Right renal cortex interstitium (tissue), 3 donors: Measurements from ENCODE around the gene KAZN. TPM values are rescaled to one million over a fixed set of nuclear protein-coding genes. Genes with fewer than 3 reads are reported as not detected.

Source experiments
- DNase-seq, 3 donors: peaks; one replicate each; pipeline ENCODE4 v3.0.0-alpha.2; 2013; ENCODE audit warnings: low read depth in 3 of 3, low spot score in 2 of 3
- polyA plus RNA-seq, 3 donors: library from polyadenylated mRNA; unstranded; fragments of 120-200 nt; gene quantifications; one replicate each; pipeline ENCODE4 v1.2.1, GENCODE V29; 2013; ENCODE audit not compliant: insufficient read length in 3 of 3

Gene KAZN
- polyA plus RNA-seq, 3 donors = 31.1 to 37.0 (median 31.5) TPM

DNA sequence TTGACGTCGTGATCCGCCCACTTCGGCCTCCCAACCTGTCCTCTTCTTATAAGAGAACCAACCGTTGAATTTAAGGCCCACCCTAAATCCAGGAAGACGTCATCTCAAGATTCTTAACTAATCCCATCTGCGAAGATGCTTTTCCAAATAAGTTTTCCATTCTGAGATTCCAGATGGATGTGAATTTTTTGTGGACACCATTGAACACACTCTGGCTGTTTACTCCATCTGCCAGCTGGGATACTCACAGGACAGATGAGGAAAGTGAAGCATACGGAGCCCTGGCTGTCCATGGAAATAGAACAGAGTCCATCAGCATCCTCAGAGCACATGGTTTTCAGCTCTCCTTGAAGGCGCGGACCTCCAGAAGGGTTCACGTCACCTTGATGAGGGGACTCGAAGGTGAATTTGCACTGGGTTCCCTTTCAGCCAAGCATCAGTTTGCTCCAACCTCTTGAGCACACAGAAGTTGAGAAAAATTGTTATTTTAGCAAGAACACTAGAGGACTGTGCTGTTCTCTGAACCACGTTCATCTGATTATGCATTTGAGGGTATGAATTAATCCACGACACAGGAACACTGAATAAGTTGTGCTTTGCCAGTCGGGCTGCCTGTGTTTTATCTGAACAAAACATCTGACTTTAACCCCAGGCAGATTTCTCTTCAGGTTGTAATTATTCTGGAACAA lies 68.6 kb downstream of the KAZN start:
- no peak for DNase-seq

DNA sequence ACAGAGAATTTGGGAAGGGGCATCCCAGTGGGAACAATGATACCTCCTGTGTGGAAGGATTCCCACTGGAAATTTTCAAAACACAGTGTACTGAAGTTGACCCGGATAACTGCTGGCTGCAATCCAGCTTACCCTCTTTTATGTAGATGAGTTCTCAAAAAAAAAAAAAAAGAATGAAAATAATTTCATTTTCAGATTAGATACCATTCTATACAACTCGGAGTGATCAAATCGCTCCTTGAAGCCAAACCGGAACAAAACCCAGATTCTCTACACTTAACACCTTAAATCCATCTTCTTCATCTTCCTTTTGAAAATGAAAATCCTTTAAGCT lies 69.1 kb downstream of the KAZN start:
- no peak for DNase-seq

DNA sequence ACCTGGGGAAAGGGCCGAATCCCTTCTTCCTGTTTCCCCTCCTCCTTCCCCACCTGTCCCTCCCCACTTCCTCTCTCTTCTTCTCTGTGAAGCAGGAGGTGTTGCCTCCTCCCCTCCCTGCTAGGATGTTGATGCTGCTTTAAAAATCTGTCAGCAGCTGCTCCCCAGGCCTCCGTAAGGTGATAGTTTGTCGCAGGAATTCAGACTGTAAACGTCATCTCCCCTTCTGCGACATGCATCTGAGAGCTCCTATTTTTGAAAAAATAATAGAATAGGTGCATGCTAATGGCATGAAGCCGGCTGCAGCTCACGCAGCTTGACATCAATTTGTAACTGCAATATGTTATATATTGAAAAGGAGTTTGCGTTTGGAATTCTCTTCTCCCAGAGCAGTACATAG lies 70.1 kb downstream of the KAZN start:
- DNase-seq = no peak

DNA sequence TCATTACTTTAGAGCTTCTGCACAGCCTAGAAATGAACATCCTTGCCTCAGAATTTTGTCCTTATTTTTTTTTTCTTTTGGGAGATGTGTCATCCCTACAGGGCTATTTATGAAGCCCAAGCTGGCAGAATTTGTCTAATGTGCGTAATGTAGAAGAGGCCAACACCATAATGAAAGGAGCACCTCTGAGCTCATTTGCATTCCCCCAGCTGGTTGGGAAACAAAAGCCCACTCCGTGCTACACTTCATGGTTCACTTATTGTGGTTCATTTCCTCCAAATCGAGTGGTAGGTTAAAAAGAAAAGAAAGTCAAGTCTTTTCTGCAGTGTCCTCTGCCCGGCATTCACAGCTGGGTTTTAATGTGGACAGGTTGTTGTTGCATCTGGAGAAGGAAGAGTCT lies 73.5 kb downstream of the KAZN start:
- DNase-seq = no peak

DNA sequence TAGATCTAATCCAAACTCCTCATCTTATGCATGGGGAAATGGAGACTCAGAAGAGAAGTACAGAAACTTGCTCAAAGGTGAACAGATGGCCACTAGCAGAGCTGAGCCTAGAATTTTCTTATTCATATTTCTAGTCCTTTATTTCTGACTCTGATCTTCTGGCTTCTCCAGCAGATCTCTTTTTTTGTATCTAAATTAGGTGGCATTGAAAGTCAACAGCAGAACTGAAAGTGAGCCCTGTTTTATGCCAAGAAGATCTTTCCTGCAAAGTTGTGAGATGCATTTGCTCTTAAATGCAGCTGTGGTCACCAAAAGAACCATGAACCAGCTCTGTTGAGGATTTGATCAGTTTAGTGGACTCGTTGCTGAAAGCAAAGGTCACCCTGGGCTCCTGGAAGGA lies 75.5 kb downstream of the KAZN start:
- no peak for DNase-seq

DNA sequence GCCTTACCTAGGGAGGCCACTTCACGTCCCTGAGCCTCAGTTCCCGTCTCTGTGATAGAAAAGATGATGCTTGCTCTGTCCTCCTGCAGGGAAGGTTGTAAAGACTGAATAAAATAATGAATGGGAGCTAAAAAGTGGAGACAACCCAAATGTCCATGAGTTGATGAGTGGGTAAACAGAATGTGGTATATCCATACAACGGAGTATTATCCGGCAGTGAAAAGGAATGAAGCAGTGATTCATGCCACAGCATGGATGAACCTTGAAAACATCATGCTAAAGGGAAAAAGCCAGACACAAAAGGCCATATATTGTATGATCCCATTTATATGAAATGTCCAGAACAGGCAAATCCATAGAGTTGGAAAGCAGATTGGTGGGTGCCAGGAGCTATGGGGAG lies 77.9 kb downstream of the KAZN start:
- DNase-seq = no peak

DNA sequence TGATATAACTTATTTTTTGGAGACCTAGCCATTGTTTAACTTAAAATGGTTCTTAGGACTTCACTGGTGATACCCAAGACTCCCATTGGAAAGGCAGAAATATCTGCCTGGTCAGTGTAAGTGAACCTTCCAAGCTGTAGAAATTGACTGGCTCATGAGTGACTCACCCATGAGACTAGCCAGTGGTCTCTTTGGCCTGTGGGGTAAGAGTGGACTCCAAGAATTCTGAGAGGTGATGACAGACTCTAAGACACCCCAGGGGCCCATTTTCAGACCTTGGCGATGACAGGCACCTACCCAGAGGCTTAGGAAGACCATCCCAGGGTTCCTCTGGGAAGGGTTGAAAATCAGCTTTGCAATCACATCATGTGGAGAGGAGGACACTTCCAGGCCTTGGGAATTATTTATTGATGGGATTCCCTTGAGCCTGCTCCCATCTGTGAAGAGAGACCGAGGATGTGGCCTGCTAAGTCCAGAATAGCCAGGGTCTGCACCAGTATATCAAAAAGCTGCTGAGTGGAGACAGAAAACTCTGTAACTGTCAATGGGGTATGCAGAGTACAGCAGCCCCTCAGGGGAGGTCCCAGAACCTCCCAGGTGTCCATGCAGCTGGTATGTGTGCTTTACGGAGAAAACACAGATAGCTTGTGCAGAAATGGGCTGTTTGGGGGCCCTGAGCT lies 78.9 kb downstream of the KAZN start:
- DNase-seq = no peak

DNA sequence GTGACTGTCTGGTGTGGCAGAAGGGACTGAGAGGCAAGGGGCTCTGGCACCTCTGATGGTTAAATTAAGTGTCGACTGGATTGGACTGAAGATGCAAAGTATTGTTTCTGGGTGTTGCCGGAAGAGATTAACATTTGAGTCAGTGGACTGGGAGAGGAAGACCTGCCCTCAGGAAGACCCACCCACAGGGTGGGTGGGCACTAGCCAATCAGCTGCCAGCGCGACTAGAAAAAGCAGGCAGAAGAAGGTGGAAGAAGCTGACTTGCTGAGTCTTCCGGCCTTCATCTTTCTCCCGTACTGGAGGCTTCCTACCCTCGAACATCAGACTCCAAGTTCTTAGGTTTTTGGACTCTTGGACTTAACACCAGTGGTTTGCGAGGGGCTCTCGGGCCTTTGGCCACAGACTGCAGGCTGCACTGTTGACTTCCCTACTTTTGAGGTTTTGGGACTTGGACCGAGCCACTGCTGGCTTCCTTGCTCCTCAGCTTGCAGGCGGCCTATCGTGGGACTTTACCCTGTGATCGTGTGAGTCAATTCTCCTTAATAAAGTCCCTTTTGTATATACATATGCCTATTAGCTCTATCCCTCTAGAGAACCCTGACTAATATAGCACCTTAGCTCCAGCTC lies 79.6 kb downstream of the KAZN start:
- no peak for DNase-seq

DNA sequence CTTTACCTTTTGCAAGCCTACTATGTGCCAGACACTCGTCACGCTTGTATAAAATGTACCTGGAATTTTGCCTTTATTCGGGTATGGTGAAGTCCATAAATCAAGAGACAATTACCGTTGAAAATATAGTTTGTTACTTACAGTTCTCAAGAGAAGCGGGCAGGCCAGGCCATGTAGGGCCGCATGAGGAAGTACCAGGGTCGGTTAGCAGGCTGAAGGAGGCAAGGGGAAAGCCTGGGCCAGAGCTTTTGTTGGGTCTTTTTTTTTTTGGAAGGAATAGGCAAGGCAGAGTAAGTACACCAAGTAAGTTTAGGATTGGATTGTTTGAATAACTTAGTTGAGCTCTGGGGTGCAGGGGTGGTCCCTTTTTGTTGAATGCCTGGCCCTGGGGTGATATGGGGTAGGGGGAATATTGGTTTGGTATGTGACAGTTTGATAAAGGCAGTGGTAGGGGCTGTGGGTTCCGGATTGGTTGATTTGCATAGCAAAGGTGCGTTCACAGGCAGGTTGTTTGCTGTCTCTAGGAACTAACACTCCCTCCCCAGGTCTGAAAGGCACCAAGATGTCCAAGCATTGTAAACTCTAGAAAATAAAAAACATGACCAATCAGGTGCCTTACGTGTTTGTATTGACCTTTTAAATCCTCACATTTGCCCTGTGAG lies 80.7 kb downstream of the KAZN start:
- DNase-seq = no peak

DNA sequence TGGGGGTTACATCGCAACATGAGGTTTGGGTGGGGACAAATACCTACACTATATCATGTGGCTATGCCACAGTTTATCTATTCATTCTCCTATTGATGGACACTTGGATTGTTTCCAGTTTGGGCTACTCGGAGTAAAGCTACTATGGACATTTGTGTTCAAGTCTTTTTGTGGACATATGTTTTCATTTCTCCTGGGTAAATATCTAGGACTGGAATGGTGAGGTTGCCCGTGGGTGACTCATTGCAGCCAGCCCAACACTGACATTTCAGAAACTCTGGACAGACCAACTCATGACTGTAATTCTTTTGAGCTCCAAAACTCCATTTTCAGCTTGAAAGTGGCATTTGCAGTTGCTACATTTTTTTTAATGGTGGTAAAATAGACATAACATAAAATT lies 82.7 kb downstream of the KAZN start:
- DNase-seq = no peak

DNA sequence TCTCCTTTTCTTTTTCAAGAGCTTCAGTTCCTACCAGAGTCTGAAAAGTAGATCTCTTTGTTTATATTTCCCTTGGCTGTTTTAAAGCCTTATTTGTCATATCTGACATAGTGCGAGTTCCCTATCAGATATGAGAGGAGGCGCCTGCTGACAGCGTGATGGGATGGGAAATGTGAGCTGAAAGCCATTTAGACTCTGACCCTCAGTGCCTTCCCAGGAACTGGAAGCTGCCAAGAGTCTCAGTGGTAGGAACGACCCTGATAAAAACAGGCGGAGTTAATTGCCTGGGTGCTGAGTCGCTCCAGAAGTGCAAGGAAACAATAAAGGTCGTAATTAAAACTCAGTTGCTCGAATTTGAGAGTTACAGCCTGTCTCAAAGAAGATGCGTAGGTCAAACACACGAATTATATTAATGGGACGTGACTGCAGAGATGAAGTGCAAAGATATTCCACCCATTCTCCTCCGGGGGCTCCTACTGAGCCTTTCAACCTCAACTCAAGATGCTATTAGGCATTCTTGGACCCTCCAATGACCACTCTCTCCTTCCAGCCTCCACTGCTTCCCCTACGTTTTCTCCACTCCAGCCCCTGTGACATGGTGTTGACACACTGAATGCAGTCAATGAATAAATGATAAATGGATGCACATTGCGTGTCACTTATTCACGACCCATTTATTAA lies 84.6 kb downstream of the KAZN start:
- DNase-seq = no peak

DNA sequence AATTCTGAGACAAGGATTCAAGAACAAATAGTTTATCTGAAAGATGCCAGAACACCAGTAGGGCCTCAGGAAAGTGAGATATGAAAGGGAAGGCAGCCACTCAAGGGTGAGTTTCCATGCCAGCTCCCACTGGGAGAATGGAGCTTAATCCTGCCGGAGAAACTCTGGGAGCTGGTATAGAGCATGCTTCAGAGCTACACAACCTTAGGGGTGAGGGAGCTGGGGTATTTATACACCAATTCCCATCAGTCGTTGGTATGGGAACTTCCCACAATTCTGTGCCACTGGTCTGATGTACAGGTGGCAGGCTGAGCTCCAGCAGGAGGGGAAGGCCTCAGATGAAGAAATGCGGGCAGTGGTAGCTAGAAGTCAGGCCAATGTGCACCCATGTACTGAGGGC lies 86.6 kb downstream of the KAZN start:
- no peak for DNase-seq

DNA sequence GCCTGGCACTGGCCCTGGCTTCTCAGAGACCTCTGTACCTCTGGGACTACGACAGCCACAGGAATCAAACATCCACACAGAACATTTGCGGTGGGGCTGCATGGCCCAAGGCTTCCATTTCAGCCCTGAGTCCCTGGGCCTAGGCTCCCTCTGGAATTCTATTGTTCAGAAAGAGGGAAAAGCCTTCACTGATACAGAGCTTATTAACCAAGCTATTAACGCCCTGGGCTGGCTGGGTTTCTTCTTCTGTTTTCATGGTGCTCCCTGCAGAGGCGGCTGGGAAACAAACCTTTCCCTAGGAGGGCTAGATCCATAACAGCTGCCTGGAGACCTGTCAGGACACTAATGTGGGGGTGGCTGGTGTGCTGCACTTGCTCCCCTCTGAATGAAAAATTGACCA lies 88.2 kb downstream of the KAZN start:
- DNase-seq = no peak

DNA sequence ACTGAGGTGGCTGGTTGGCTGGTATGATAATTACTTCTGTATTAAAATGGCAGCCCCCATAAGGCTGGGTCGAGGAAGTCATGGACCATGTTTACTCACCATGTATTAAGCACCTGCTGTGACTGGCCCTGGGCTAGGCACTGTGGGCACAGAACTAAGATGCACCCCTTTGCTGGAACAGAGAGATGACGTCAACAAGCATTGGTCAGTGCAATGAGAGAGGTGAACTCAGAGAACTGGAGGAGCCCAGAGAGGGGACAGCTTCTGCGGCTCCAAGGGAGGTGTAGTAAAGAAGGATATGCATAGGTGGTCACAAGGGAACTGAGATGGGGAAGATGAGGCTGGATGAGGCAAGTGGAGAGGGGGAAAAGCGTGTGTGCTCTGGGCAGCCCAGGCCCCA lies 88.7 kb downstream of the KAZN start:
- DNase-seq = no peak

DNA sequence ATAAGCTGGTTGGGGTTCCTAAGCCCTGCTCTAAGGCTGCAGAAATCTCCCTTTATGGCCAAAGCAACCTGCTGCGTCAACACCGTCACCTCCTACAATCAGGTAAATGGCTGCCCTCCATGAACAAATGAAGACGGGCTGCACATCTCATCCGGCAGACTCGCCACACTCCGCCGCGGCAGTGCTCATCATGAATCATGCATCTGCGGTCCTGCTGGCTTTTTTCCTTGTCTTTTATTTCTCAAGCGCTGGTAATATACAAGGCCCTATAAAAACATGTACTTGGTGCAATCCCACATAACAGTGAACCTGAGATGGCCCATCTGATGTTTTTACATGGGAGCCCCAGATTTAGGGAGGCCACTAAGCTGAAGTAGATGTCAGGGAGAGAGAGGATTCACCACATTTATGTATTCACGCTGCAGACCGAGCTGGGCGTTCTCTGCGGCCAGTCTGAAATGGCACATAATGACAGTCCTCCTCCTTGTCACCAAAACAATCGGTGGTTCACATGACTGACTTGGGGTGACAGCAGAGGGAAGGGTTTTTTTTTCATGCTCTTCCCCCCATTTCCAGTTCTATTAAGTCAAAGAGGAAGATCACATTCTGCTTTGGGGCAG lies 91.6 kb downstream of the KAZN start:
- DNase-seq = no peak

DNA sequence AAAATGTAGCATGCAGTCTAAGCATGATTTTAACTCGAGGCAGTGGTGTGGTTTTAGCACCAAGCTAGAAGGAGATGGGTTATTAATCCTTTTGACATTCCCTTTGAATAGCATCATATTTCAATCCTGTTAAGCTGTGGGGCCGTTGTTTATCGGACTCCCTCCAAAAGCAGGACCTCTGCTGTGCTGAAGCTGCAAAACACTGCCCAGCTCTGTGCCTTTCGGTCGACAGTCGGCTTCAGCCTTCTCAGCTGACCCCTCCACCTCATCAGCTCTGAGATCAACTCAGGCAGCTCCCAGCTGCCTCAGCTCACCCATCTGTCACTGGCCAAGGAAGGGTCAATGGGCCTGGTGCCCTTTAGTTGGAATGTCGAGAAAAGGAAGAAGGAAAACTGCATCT lies 95.5 kb downstream of the KAZN start:
- DNase-seq = no peak

DNA sequence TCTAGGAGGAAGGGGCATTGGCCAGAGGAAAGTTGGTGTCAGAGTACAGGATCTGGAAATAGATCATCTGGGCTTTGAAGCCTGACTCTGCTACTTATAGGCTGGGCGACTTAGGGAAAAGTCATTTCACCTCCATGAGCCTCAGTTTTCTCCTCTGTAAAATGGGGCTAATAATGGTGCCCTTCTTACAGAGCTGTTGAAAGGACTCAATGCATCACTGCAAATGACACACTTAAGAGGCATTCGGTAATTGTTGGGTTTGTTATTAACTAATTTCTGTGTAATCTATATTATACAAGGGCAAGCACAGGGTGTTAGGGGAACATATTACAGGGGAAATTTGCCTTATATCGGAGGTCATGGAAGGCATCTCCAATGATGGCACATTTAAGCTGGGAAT lies 96.1 kb downstream of the KAZN start:
- DNase-seq = no peak

DNA sequence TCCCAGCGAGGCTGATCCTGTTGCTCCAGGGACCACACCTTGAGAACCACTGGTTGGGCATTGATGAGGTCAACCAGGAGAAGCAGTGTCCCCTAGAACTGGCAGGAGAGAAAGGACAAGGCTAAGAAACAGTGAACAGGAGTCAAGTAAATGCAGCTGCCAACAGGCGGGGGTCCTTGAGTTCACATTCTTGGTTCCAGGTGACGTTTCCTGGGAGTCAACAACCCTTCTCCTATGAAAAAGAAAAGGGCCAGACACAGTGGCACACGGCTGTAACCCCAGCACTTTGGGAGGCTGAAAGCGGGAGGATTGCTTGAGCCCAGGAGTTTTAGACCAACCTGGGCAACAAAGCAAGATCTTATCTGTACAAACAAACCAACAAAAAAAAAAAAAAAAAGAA lies 98.3 kb downstream of the KAZN start:
- DNase-seq = no peak

DNA sequence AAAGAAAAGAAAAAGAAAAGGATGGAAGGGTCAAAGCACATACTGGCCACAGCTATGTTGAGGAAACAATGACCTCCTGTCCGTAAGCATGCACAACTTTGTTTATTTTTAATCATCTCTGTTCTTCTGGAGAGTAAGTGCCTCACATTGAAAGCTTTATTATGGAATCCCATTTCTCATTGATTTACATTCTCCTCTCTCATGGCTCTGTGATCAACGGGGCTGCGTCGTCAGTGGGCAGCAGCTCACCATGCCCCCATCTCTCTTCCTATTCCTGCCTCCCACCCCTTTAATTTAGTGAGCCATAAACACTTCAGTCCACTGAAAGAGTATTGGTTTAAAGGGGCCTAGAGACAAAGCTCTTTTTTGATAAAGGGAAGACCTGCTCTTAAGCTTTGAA lies 98.9 kb downstream of the KAZN start:
- no peak for DNase-seq

DNA sequence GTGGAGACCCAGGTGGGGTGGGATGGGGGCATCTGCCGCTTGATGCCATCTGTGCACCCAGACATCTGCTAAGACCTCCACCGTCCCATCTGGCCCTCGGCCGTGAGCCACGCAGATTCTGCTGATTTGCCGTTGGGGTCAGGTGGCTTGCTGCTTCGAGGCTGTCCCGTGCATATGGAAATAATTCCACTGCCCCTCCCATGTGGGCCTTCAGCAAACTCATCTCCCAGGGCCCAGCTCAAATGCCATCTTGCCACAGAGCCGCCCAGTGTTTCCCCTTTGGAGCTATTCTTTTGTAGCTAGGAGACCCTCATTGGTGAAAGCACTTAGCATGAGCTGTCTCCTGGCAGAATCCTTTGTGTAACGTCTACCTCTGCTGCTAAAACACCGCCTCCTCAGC lies 99.8 kb downstream of the KAZN start:
- DNase-seq = no peak

DNA sequence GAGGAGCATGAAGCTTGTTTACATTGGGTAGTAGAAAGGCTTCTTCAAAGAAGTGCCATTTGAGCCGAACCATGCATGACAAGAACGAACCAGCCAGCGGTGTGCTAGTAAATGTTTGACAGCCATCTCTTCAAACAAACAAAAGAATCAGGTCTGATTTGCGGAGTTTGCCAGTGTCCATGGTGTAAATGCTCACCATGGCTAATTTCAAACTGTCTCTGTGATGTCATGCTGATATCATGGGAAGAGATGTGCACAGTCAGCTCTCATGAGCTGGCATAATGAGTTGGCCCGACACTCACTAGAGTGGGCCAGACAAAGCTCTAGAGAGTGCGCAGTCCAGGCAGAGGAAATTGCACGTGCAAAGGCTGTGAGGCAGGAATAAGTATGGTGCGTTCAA lies 101.1 kb downstream of the KAZN start:
- no peak for DNase-seq
